Subcutaneous abdominal adipose tissue (tissue), 5 donors: Measurements from ENCODE around the gene ZYG11B.
"Not testable (repeated sequence)": the region's sequence is repeated elsewhere in the genome, so short reads cannot be mapped to it uniquely, and the experiment has no call there.

Experiments used
- H3K27ac ChIP-seq: one replicate; pipeline ENCODE4 v1.7.0; 2013; ENCODE audit warnings: low read depth, mild to moderate bottlenecking, inconsistent platforms, low read length, moderate library complexity
- H3K27me3 ChIP-seq, 5 donors: one replicate each; pipeline ENCODE4 v1.7.0; 2013; ENCODE audit warnings: low read length in 5 of 5, inconsistent platforms in 1 of 5; ENCODE audit not compliant: control insufficient read depth in 5 of 5, insufficient read depth in 4 of 5
- H3K36me3 ChIP-seq, 5 donors: one replicate each; pipeline ENCODE4 v1.7.0; 2013; ENCODE audit warnings: low read length in 5 of 5; ENCODE audit not compliant: control insufficient read depth in 5 of 5, insufficient read depth in 5 of 5
- H3K4me1 ChIP-seq, 5 donors: one replicate each; pipeline ENCODE4 v1.7.0; 2013; ENCODE audit warnings: low read length in 5 of 5, mild to moderate bottlenecking in 3 of 5, moderate library complexity in 1 of 5; ENCODE audit not compliant: control insufficient read depth in 5 of 5, insufficient read depth in 5 of 5
- H3K4me3 ChIP-seq, 5 donors: one replicate each; pipeline ENCODE4 v1.7.0; 2013; ENCODE audit warnings: low read length in 5 of 5, low read depth in 1 of 5
- H3K9ac ChIP-seq, 5 donors: one replicate each; pipeline ENCODE4 v1.7.0; 2013; ENCODE audit warnings: low read length in 5 of 5, mild to moderate bottlenecking in 4 of 5, moderate library complexity in 3 of 5
- H3K9me3 ChIP-seq, 5 donors: one replicate each; pipeline ENCODE4 v1.7.0; 2013; ENCODE audit warnings: low read length in 5 of 5; ENCODE audit not compliant: control insufficient read depth in 5 of 5
- donor health status: healthy.
- donor health status: healthy.
- donor health status: healthy.
- donor health status: healthy.
- donor health status: healthy.

ZYG11B gene

GRCh38 chr1:52836035-52836434 lies 109.8 kb downstream of the ZYG11B start:
- Histone ChIP-seq H3K27me3 (peaks cover 0 to 1% (median 0%) of the 10 kb centered on the region in 5 donors), H3K9me3 (no peaks in the 10 kb centered on the region), H3K36me3 (no peaks in the 10 kb centered on the region), H3K4me3 (no peak overlapping the region), H3K4me1 (peaks cover 0 to 4% (median 0%) of the 10 kb centered on the region in 5 donors), H3K9ac (no peak overlapping the region), H3K27ac (no peak overlapping the region)

GRCh38 chr1:52839175-52839574 lies 112.9 kb downstream of the ZYG11B start:
- Histone ChIP-seq H3K4me1 (peaks cover 0 to 16% (median 13%) of the 10 kb centered on the region in 5 donors), H3K27me3 (peaks cover 0 to 13% (median 4%) of the 10 kb centered on the region in 5 donors)
- H3K27ac ChIP-seq, H3K9ac ChIP-seq, H3K9me3 ChIP-seq, H3K36me3 ChIP-seq, H3K4me3 ChIP-seq: not testable (repeated sequence)

GRCh38 chr1:52842643-52843310 lies 116.5 kb downstream of the ZYG11B start, which contains the start of gene ZYG11A:
TSS of gene ZYG11A (plus strand) at chr1:52842760. CDS start at chr1:52842884, 124 bp downstream.
- Histone ChIP-seq H3K27me3 (peaks cover 0 to 15% (median 4%) of the 10 kb centered on the region in 5 donors), H3K27ac (no peak within 1 kb of the TSS), H3K36me3 (no peaks in the 10 kb centered on the region)

GRCh38 chr1:52845119-52845518 lies 118.9 kb downstream of the ZYG11B start:
- H3K9me3 ChIP-seq, H3K27ac ChIP-seq, H3K9ac ChIP-seq, H3K36me3 ChIP-seq, H3K4me3 ChIP-seq: not testable (repeated sequence)
- H3K27me3 ChIP-seq = peaks cover 0 to 15% (median 4%) of the 10 kb centered on the region in 5 donors
- H3K4me1 ChIP-seq = peaks cover 0 to 16% (median 13%) of the 10 kb centered on the region in 5 donors

More at GRCh38 chr1:52842643-52843310, 116.5 kb downstream of the ZYG11B start, which contains the start of gene ZYG11A:
- Histone ChIP-seq H3K9ac (no peak within 1 kb of the TSS), H3K9me3 (no peaks in the 10 kb centered on the region), H3K4me1 (peaks cover 0 to 16% (median 13%) of the 10 kb centered on the region in 5 donors), H3K4me3 (peak within 1 kb of the TSS in 4 of 5 donors; percentile 57 to 68 (median 62))

GRCh38 chr1:52848423-52848822 lies 122.2 kb downstream of the ZYG11B start:
- Histone ChIP-seq H3K9ac (no peak overlapping the region), H3K4me3 (no peak overlapping the region), H3K9me3 (no peaks in the 10 kb centered on the region), H3K27me3 (peaks cover 0 to 6% (median 0%) of the 10 kb centered on the region in 5 donors), H3K27ac (no peak overlapping the region), H3K4me1 (peaks cover 0 to 2% (median 2%) of the 10 kb centered on the region in 5 donors), H3K36me3 (no peaks in the 10 kb centered on the region)

GRCh38 chr1:52850951-52851350 lies 124.7 kb downstream of the ZYG11B start:
- Histone ChIP-seq H3K27me3 (no peaks in the 10 kb centered on the region), H3K4me1 (no peaks in the 10 kb centered on the region), H3K4me3 (no peak overlapping the region), H3K36me3 (no peaks in the 10 kb centered on the region), H3K27ac (no peak overlapping the region), H3K9me3 (no peaks in the 10 kb centered on the region), H3K9ac (no peak overlapping the region)

GRCh38 chr1:52852854-52853253 lies 126.6 kb downstream of the ZYG11B start:
- H3K9ac ChIP-seq = no peak overlapping the region
- H3K4me3 ChIP-seq = no peak overlapping the region
- H3K36me3 ChIP-seq = no peaks in the 10 kb centered on the region
- no peak overlapping the region for H3K27ac ChIP-seq
- H3K9me3 ChIP-seq = no peaks in the 10 kb centered on the region
- no peaks in the 10 kb centered on the region for H3K4me1 ChIP-seq
- H3K27me3 ChIP-seq = no peaks in the 10 kb centered on the region

- H3K4me3 ChIP-seq = no peak overlapping the region
- H3K9ac ChIP-seq = no peak overlapping the region
- H3K36me3 ChIP-seq = no peaks in the 10 kb centered on the region
- no peaks in the 10 kb centered on the region for H3K4me1 ChIP-seq
- H3K27ac ChIP-seq = no peak overlapping the region
- no peaks in the 10 kb centered on the region for H3K9me3 ChIP-seq
- H3K27me3 ChIP-seq = no peaks in the 10 kb centered on the region
Observed at GRCh38 chr1:52855584-52855983, 129.3 kb downstream of the ZYG11B start.

- no peak overlapping the region for H3K27ac ChIP-seq
- H3K4me3 ChIP-seq = no peak overlapping the region
- H3K9me3 ChIP-seq = no peaks in the 10 kb centered on the region
- no peaks in the 10 kb centered on the region for H3K4me1 ChIP-seq
- H3K36me3 ChIP-seq = no peaks in the 10 kb centered on the region
- no peaks in the 10 kb centered on the region for H3K27me3 ChIP-seq
- no peak overlapping the region for H3K9ac ChIP-seq
Observed at GRCh38 chr1:52856026-52856425, 129.8 kb downstream of the ZYG11B start.

GRCh38 chr1:52857443-52857842 lies 131.2 kb downstream of the ZYG11B start:
- Histone ChIP-seq H3K4me3 (no peak overlapping the region), H3K27me3 (no peaks in the 10 kb centered on the region), H3K27ac (no peak overlapping the region), H3K9ac (no peak overlapping the region), H3K36me3 (no peaks in the 10 kb centered on the region), H3K4me1 (no peaks in the 10 kb centered on the region), H3K9me3 (no peaks in the 10 kb centered on the region)
